Activated CD4-positive, alpha-beta T cell treated with anti-CD3 and anti-CD28 coated beads, Interleukin-2, amount 50 U/mL, for 24 hours (primary cell): ENCODE data around the gene SYF2.
"Not testable (repeated sequence)": the region's sequence is repeated elsewhere in the genome, so short reads cannot be mapped to it uniquely, and the experiment has no call there.

Experiments used
- DNase-seq, 2 donors: peaks; one replicate each; pipeline ENCODE4 v3.0.0-alpha.2; 2020; ENCODE audit warnings: low read depth in 1 of 2, low spot score in 1 of 2

SYF2 gene

GRCh38 chr1:25246600-25247023 lies 14.3 kb upstream of the SYF2 start:
- no peak for DNase-seq

- DNase-seq: no peak
Measured at GRCh38 chr1:25245809-25246599, 13.7 kb upstream of the SYF2 start.

- no peak for DNase-seq
Measured at GRCh38 chr1:25245393-25245792, 13.1 kb upstream of the SYF2 start.

- no peak for DNase-seq
Measured at GRCh38 chr1:25243907-25244306, 11.6 kb upstream of the SYF2 start.

GRCh38 chr1:25239681-25240541 lies 7.6 kb upstream of the SYF2 start:
- DNase-seq: peak; percentile 78 to 90

- DNase-seq: no peak
Measured at GRCh38 chr1:25238046-25238445, 5.7 kb upstream of the SYF2 start.

GRCh38 chr1:25236261-25236660 lies 4.0 kb upstream of the SYF2 start:
- DNase-seq: not testable (repeated sequence)

GRCh38 chr1:25235411-25235810 lies 3.1 kb upstream of the SYF2 start:
- not testable (repeated sequence) for DNase-seq

- DNase-seq: peak; percentile 19 to 56
Measured at GRCh38 chr1:25232866-25233784, 823 bp upstream of the SYF2 start.

- no peak for DNase-seq
Measured at GRCh38 chr1:25223471-25223870, 8.8 kb downstream of the SYF2 start.

- DNase-seq: no peak
Measured at GRCh38 chr1:25222606-25223005, 9.7 kb downstream of the SYF2 start.

- no peak for DNase-seq
Measured at GRCh38 chr1:25220666-25221065, 11.6 kb downstream of the SYF2 start.

- DNase-seq: no peak
Measured at GRCh38 chr1:25219661-25220251, 12.5 kb downstream of the SYF2 start.

GRCh38 chr1:25217598-25218232 lies 14.6 kb downstream of the SYF2 start:
- no peak for DNase-seq

- DNase-seq: no peak
Measured at GRCh38 chr1:25217015-25217414, 15.3 kb downstream of the SYF2 start.

GRCh38 chr1:25216123-25216522 lies 16.2 kb downstream of the SYF2 start:
- DNase-seq: no peak

- no peak for DNase-seq
Measured at GRCh38 chr1:25212725-25213124, 19.6 kb downstream of the SYF2 start.

GRCh38 chr1:25210728-25211127 lies 21.6 kb downstream of the SYF2 start:
- no peak for DNase-seq

GRCh38 chr1:25209516-25209915 lies 22.8 kb downstream of the SYF2 start:
- no peak for DNase-seq

GRCh38 chr1:25208561-25209222 lies 23.6 kb downstream of the SYF2 start:
- no peak for DNase-seq
